ENCODE measurements around the gene LCK. TPM values are rescaled to one million over a fixed set of nuclear protein-coding genes. Genes with fewer than 3 reads are reported as not detected.
A peak's percentile ranks its signal among the peaks of the same experiment; 100 is the strongest.

Gene LCK
- total and polyA plus RNA-seq, 2 of the 8 experiments (the other 6 are each of a cell fraction or from before 2014, with no cell fraction given) = 75.3 to 122 TPM

- TF ChIP-seq HDAC6 (IDR thresholded peaks at IDR 0.05; ENCODE audit: low read depth, low read length) (no peak), FOSL1 (IDR thresholded peaks at IDR 0.05; ENCODE audit: insufficient read depth, low read depth, low read length) (no peak), JUN (IDR thresholded peaks at IDR 0.05; ENCODE audit: low read depth, low read length) (no peak), KDM4A (IDR thresholded peaks at IDR 0.05; ENCODE audit: low read depth, low read length, severe bottlenecking) (peak; percentile 98), SIN3A (conservative IDR thresholded peaks at IDR 0.05 in 1 of 2, IDR thresholded peaks at IDR 0.05 in 1 of 2; ENCODE audit: low read depth in 1 of 2, low read length in 2 of 2) (no peak), POLR2AphosphoS5 (IDR thresholded peaks at IDR 0.05; ENCODE audit: low read depth, low read length) (peak; percentile 47; the same call in 1 of the 2 replicates), CBX5 (IDR thresholded peaks at IDR 0.05; ENCODE audit: low read depth, low read length) (no peak), CTBP2 (IDR thresholded peaks at IDR 0.05; ENCODE audit: borderline replicate concordance, insufficient read depth, insufficient read length, low read length) (no peak), RNF2 (IDR thresholded peaks at IDR 0.05; ENCODE audit: borderline replicate concordance, low read depth, low read length, missing control alignments, poor library complexity, severe bottlenecking) (no peak), SIRT6 (IDR thresholded peaks at IDR 0.05; ENCODE audit: low read length) (no peak), POLR2A (IDR thresholded peaks at IDR 0.05; ENCODE audit: control extremely low read depth in 1 of 2, low read depth in 2 of 2, low read length in 2 of 2) (peak in 1 of 2 experiments; percentile 39; a peak in 1 of 3 replicates), BRCA1 (IDR thresholded peaks at IDR 0.05; ENCODE audit: low read depth, low read length) (no peak), USF2 (IDR thresholded peaks at IDR 0.05; ENCODE audit: low read length) (no peak), CREB1 (IDR thresholded peaks at IDR 0.05) (no peak; the same call in none of the 2 replicates), EGR1 (IDR thresholded peaks at IDR 0.05; ENCODE audit: borderline replicate concordance, low read depth, low read length) (0 out of 2 replicates have a peak, but pooled peaks have one; percentile 14), RXRA (IDR thresholded peaks at IDR 0.05; ENCODE audit: insufficient read depth, low read depth, low read length) (no peak), NANOG (IDR thresholded peaks at IDR 0.05; ENCODE audit: insufficient read depth, low read depth, low read length, poor library complexity, severe bottlenecking) (peak; percentile 11), PHF8 (conservative IDR thresholded peaks at IDR 0.05; ENCODE audit: low read depth, low read length) (peak; percentile 84), TBP (IDR thresholded peaks at IDR 0.05; ENCODE audit: low read depth, low read length) (no peak; the same call in 1 of the 2 replicates)
- TF ChIP-seq, protein P1, sequence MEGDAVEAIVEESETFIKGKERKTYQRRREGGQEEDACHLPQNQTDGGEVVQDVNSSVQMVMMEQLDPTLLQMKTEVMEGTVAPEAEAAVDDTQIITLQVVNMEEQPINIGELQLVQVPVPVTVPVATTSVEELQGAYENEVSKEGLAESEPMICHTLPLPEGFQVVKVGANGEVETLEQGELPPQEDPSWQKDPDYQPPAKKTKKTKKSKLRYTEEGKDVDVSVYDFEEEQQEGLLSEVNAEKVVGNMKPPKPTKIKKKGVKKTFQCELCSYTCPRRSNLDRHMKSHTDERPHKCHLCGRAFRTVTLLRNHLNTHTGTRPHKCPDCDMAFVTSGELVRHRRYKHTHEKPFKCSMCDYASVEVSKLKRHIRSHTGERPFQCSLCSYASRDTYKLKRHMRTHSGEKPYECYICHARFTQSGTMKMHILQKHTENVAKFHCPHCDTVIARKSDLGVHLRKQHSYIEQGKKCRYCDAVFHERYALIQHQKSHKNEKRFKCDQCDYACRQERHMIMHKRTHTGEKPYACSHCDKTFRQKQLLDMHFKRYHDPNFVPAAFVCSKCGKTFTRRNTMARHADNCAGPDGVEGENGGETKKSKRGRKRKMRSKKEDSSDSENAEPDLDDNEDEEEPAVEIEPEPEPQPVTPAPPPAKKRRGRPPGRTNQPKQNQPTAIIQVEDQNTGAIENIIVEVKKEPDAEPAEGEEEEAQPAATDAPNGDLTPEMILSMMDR (IDR thresholded peaks at IDR 0.05; ENCODE audit: control extremely low read depth in 1 of 3, insufficient read depth in 1 of 3, low read depth in 1 of 3, low read length in 3 of 3) = no peak
These were observed 40.9 kb downstream of the LCK start, which contains the start of gene HDAC1 (continued) for GRCh38 chr1:32291708-32292538.
